Measurements from ENCODE around the gene CACNA1B. TPM values are rescaled to one million over a fixed set of nuclear protein-coding genes. Genes with fewer than 3 reads are reported as not detected.
A peak's percentile ranks its signal among the peaks of the same experiment; 100 is the strongest.

CACNA1B gene
- total and polyA plus RNA-seq, 8 donors, result 0.03 to 2.2 (median 0.51) TPM; not detected in 2

DNA sequence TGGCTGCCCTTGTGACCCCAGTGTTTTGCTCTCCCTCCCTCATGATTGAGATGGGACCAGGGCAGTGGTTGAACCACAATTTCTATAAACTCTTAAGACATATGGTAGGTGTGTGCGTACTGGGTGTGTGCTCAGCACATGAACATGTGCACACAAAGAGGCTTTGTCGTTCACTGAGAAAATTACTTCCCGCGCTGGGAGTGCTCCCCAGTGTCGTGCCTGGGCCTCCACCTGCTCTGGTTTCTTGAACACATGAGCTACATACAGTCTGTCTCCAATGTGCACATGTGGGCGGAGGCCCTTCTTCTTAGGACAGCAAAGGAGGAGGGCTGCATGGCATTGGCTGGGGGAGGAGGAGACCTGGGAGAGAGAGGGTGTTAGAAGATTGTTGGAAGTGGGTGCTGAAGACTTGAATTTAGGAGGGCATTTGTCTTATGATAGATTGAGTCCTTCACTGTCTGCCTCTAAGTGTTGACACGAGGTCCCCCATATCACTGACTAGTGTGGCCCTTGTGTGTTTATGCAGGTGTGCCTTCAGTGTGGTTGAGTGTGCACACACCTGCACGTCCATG, 170.0 kb downstream of the CACNA1B start:
- no peak for TF ChIP-seq POLR2AphosphoS5 (IDR thresholded peaks at IDR 0.05)
- intact Hi-C loops (cut with DNase I; ENCODE audit: low total_unique reads), result no loop called here
- 49 to 67% (median 61%) methylated on average over 7 to 8 of the region's 8 CpGs for WGBS, 5 donors

DNA sequence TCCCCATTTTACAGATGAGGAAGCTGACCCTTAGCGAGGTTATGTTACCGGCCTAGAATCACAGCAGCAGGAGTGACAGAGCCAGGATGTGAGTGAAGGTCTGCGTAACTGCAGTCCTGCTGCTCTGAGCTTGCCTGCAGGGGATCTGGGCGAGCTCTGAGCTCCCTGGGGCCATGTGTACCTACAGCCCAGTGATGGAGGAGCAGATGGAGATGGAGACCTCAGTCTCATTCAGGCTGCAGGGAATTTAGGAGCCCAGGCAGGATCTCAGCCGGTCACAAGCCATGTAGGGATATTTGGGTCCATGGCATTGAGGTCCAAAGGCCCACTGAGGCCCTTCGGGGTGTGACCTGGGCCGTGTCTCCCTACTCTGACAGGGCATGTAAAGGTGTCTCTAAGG, 170.6 kb downstream of the CACNA1B start:
- intact Hi-C loops (cut with DNase I; ENCODE audit: low total_unique reads), result no loop called here
- peaks cover 0 to 55% (median 7%) of the 10 kb centered on the region in 3 donors for H3K27me3 ChIP-seq
- no peaks in the 10 kb centered on the region for H3K36me3 ChIP-seq
- H3K4me3 ChIP-seq, result no peak overlapping the region
- 82 to 89% (median 84%) methylated on average over 6 to 7 of the region's 7 CpGs for WGBS, 5 donors
- H3K27ac ChIP-seq, result no peak overlapping the region
- DNase-seq, result peak in 1 of 2 donors; percentile 1
- no peaks in the 10 kb centered on the region for H3K4me1 ChIP-seq
- H3K9me3 ChIP-seq, result no peaks in the 10 kb centered on the region
- TF ChIP-seq POLR2AphosphoS5 (IDR thresholded peaks at IDR 0.05) (no peak), POLR2A (IDR thresholded peaks at IDR 0.05) (no peak), EP300 (IDR thresholded peaks at IDR 0.05) (no peak)
- TF ChIP-seq, protein P1, sequence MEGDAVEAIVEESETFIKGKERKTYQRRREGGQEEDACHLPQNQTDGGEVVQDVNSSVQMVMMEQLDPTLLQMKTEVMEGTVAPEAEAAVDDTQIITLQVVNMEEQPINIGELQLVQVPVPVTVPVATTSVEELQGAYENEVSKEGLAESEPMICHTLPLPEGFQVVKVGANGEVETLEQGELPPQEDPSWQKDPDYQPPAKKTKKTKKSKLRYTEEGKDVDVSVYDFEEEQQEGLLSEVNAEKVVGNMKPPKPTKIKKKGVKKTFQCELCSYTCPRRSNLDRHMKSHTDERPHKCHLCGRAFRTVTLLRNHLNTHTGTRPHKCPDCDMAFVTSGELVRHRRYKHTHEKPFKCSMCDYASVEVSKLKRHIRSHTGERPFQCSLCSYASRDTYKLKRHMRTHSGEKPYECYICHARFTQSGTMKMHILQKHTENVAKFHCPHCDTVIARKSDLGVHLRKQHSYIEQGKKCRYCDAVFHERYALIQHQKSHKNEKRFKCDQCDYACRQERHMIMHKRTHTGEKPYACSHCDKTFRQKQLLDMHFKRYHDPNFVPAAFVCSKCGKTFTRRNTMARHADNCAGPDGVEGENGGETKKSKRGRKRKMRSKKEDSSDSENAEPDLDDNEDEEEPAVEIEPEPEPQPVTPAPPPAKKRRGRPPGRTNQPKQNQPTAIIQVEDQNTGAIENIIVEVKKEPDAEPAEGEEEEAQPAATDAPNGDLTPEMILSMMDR (IDR thresholded peaks at IDR 0.05), result no peak

More for the DNA sequence above, 170.0 kb downstream of the CACNA1B start:
- peak; percentile 17 to 19 for DNase-seq
- H3K36me3 ChIP-seq, result no peaks in the 10 kb centered on the region
- peaks cover 0 to 53% (median 7%) of the 10 kb centered on the region in 3 donors for H3K27me3 ChIP-seq
- no peak overlapping the region for H3K27ac ChIP-seq
- H3K9me3 ChIP-seq, result no peaks in the 10 kb centered on the region
- H3K4me1 ChIP-seq, result no peaks in the 10 kb centered on the region
- no peak overlapping the region for H3K4me3 ChIP-seq

DNA sequence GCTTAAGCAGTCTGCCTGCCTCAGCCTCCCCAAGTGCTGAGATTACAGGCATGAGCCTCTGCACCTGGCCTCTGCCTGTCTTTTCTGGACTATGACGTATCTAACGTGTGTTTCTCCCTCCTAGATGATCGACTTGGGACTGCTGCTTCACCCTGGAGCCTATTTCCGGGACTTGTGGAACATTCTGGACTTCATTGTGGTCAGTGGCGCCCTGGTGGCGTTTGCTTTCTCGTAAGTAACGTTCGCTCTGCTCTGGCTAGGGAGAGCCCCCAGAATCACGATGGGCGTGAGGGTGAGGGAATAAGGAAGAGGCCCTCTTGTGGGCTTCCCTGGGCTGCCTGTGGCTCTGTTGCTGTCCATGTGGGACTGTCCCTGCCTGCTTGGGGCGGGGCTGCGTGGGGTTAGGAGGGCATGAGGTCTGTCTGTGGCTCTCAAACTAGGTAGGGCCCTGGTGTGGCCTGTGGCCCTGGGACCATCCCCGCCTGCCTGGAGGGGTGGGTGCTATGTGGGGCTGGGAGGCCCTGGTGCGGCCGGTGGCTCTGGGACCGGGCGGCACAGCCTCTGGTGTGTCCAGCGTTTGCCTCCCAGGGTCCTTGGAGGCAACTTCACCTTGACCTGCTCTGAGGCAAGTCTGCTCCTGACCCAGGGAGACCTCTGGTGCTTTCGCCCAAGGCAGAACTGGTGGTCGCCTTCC, 171.7 kb downstream of the CACNA1B start:
- Histone ChIP-seq H3K4me3 (no peak overlapping the region), H3K27me3 (peaks cover 0 to 51% (median 7%) of the 10 kb centered on the region in 3 donors), H3K4me1 (no peaks in the 10 kb centered on the region), H3K27ac (no peak overlapping the region), H3K36me3 (no peaks in the 10 kb centered on the region), H3K9me3 (no peaks in the 10 kb centered on the region)
- TF ChIP-seq POLR2AphosphoS5 (IDR thresholded peaks at IDR 0.05) (no peak), POLR2A (IDR thresholded peaks at IDR 0.05) (no peak), EP300 (IDR thresholded peaks at IDR 0.05) (no peak)
- TF ChIP-seq, protein P1 (IDR thresholded peaks at IDR 0.05), result no peak
- WGBS, 5 donors, result 81 to 86% (median 82%) methylated on average over 15 to 21 of the region's 21 CpGs
- intact Hi-C loops (cut with DNase I; ENCODE audit: low total_unique reads), result no loop called here
- DNase-seq, result peak in 1 of 2 donors; percentile 19

DNA sequence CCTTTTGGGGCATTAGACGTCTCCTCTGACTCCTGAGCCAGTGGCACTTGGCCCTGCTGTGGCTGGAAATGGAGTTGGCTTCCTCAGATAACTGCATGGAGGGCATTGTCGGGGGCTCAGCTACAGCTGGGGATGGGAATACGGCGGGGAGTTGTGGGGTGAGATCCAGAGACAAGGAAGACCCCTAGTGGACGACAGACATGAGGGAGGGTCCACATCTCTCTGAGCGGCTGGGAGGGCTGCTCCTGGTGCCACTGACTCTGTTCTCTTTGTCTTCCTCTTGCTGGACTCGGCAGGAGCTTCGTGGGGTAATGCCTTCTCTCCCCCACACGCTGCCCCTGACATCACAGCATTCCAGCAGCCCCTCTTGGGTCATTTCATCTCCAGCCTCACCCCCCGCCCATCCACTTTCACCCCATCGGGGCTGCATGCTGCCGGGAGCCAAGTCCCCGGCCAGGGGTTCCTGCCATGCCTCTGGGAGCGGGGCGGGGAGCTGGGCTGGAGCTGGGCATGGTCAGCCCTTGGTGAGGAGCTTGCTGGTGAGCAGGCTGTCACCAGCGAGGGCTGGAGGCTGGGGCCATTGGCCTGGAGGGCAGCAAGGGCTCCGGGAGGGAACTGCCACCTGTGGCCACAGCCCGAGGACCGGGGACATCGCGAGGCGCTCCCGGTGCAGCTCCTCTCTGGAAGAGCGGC, 172.3 kb downstream of the CACNA1B start:
- WGBS, 5 donors, result 65 to 75% (median 68%) methylated on average over 20 to 24 of the region's 24 CpGs
- intact Hi-C loops (cut with DNase I; ENCODE audit: low total_unique reads), result no loop called here
- no peaks in the 10 kb centered on the region for H3K4me1 ChIP-seq
- TF ChIP-seq, protein P1 (IDR thresholded peaks at IDR 0.05), result no peak
- TF ChIP-seq POLR2AphosphoS5 (IDR thresholded peaks at IDR 0.05) (no peak), EP300 (IDR thresholded peaks at IDR 0.05) (no peak)
- no peaks in the 10 kb centered on the region for H3K9me3 ChIP-seq
- H3K27me3 ChIP-seq, result peaks cover 0 to 46% (median 7%) of the 10 kb centered on the region in 3 donors
- DNase-seq, result peak in 1 of 2 donors; percentile 17
- no peaks in the 10 kb centered on the region for H3K36me3 ChIP-seq
- no peak overlapping the region for H3K4me3 ChIP-seq
- no peak overlapping the region for H3K27ac ChIP-seq
